K562 (cell line): ENCODE results near the gene CERS1. TPM values are rescaled to one million over a fixed set of nuclear protein-coding genes. Genes with fewer than 3 reads are reported as not detected.

ENCODE experiments used
- ATAC-seq: fragments of 200-7000 bp; cut with Tn5 transposase; 3 replicates; pipeline ENCODE4 v1.9.1; 2020; ENCODE audit warnings: moderate library complexity
- BruUV-seq: library from RNA; stranded (reverse); fragments of 400-500 nt; replicated peaks from 2 replicates; lab custom pipeline; 2021; lab: Mats Ljungman, UMichigan
- CTCF ChIA-PET: fragments of 300-600 bp; formaldehyde crosslinking; extraction: SDS; loops from one replicate; lab custom pipeline; 2021; ENCODE audit warnings: low intra/inter-chr PET ratio; lab: Yijun Ruan, JAX
- POLR2A ChIA-PET: fragments of 300-600, 350-650 bp; sonication (Branson Sonifier 250); formaldehyde crosslinking; extraction: SDS; loops from one replicate; lab custom pipeline; 2021; ENCODE audit warnings: antibody characterized with exemption, inconsistent platforms; lab: Yijun Ruan, JAX
- DNase-seq, 4 experiments: peaks; one replicate each; pipeline versions ENCODE4 v3.0.0 to v3.0.0-alpha.2; 2011 to 2018; ENCODE audit warnings: low spot score in 3 of 4, mixed read lengths in 3 of 4; ENCODE audit errors: extremely low read depth in 1 of 4
- FAIRE-seq: peaks from 2 replicates; lab custom pipeline; 2011; peaks lifted over from hg19 to GRCh38; lab: Jason Lieb, UNC
- H2AFZ ChIP-seq: 2 replicates; pipeline ENCODE4 v1.6.0; 2011; ENCODE audit warnings: low read depth, low read length, control low read depth, inconsistent platforms
- H3K27ac ChIP-seq: fragments of 200-600 bp; 3 replicates; pipeline ENCODE4 v1.8.0; 2011; ENCODE audit warnings: low read depth, mild to moderate bottlenecking, control low read depth, inconsistent platforms, low read length, moderate library complexity, mixed read lengths; ENCODE audit errors: extremely low read depth
- H3K27me3 ChIP-seq, 2 experiments: fragments of 300-600 bp in 1 of 2; 2 replicates in 1 of 2; 3 replicates in 1 of 2; pipeline versions ENCODE4 v1.6.0 to v1.8.0; 2011; ENCODE audit warnings: inconsistent platforms in 2 of 2, low read length in 2 of 2, mild to moderate bottlenecking in 1 of 2, mixed read lengths in 1 of 2, moderate library complexity in 1 of 2; ENCODE audit not compliant: control insufficient read depth in 2 of 2, insufficient read depth in 2 of 2
- H3K36me3 ChIP-seq: fragments of 300-600 bp; 3 replicates; pipeline ENCODE4 v1.8.0; 2011; ENCODE audit warnings: mild to moderate bottlenecking, low read length, inconsistent platforms; ENCODE audit not compliant: control insufficient read depth, insufficient read depth
- H3K4me1 ChIP-seq, 2 experiments: fragments of 200-600 bp in 1 of 2; replicated peaks in 1 of 2; 2 replicates in 1 of 2; 3 replicates in 1 of 2; pipeline versions ENCODE4 v1.5.1 to v1.8.0; 2011; ENCODE audit warnings: inconsistent platforms in 2 of 2, low read length in 2 of 2, mild to moderate bottlenecking in 1 of 2, mixed read lengths in 1 of 2, moderate library complexity in 1 of 2; ENCODE audit not compliant: control insufficient read depth in 2 of 2, insufficient read depth in 2 of 2
- H3K4me2 ChIP-seq: 2 replicates; pipeline ENCODE4 v1.6.1; 2011; ENCODE audit warnings: low read length, control low read depth, inconsistent platforms, mixed read lengths; ENCODE audit not compliant: insufficient read depth
- H3K4me3 ChIP-seq: fragments of 200-600 bp; sonication (generic), shearing (Covaris generic); 2 replicates; pipeline ENCODE4 v1.5.1; 2016; ENCODE audit warnings: control low read depth, inconsistent platforms
- H3K79me2 ChIP-seq: fragments of 200-600 bp; 3 replicates; pipeline ENCODE4 v1.8.0; 2011; ENCODE audit warnings: low read length, inconsistent platforms; ENCODE audit not compliant: control insufficient read depth, insufficient read depth
- H3K9ac ChIP-seq, 2 experiments: 2 replicates each; pipeline versions ENCODE4 v1.6.0 to v1.6.1; 2011; ENCODE audit warnings: low read depth in 2 of 2, low read length in 2 of 2, control low read depth in 1 of 2, inconsistent platforms in 1 of 2, mild to moderate bottlenecking in 1 of 2, mixed read lengths in 1 of 2; ENCODE audit not compliant: insufficient read depth in 1 of 2
- H3K9me1 ChIP-seq: one replicate; pipeline ENCODE4 v1.6.0; 2011; ENCODE audit warnings: inconsistent platforms, mild to moderate bottlenecking, low read length, moderate library complexity; ENCODE audit not compliant: control insufficient read depth, insufficient read depth
- H3K9me3 ChIP-seq: replicated peaks from 2 replicates; pipeline ENCODE4 v1.5.1; 2011; ENCODE audit warnings: low read depth, low read length, inconsistent platforms; ENCODE audit not compliant: control insufficient read depth, insufficient read depth
- H4K20me1 ChIP-seq: replicated peaks from 2 replicates; pipeline ENCODE4 v1.6.1; 2011; ENCODE audit warnings: low read length, inconsistent platforms, mixed read lengths; ENCODE audit not compliant: control insufficient read depth, insufficient read depth
- DPF2 ChIP-seq: fragments of 450-650 bp; IDR thresholded peaks from 2 replicates; pipeline ENCODE4 v1.6.1; 2016
- E2F3 ChIP-seq: fragments of 250-450 bp; sonication (Bioruptor Pico); IDR thresholded peaks from 2 replicates; pipeline ENCODE4 v1.4.0; 2020; ENCODE audit warnings: mild to moderate bottlenecking
- HOXB6 ChIP-seq: fragments of 250-450 bp; sonication (Bioruptor Pico); IDR thresholded peaks from 2 replicates; pipeline ENCODE4 v1.5.1; 2022; ENCODE audit warnings: mild to moderate bottlenecking, borderline replicate concordance
- LARP7 ChIP-seq: fragments of 450-650 bp; IDR thresholded peaks from 2 replicates; pipeline ENCODE4 v1.6.1; 2016
- NR4A1 ChIP-seq, 2 experiments: fragments of 250-450 bp in 1 of 2; fragments of 450-650 bp in 1 of 2; sonication (Bioruptor Pico) in 1 of 2; IDR thresholded peaks; 2 replicates each; pipeline versions ENCODE4 v1.4.0 to v1.6.1; 2016 to 2020; ENCODE audit warnings: mild to moderate bottlenecking in 2 of 2, missing compliant biosample characterization in 1 of 2, missing genetic modification characterization in 1 of 2, moderate library complexity in 1 of 2
- RAD21 ChIP-seq, 2 experiments: fragments of 250-450 bp in 1 of 2; fragments of 450-650 bp in 1 of 2; sonication (Bioruptor Pico) in 1 of 2; formaldehyde crosslinking in 1 of 2; IDR thresholded peaks in 1 of 2; conservative IDR thresholded peaks in 1 of 2; 2 replicates each; pipeline versions ENCODE4 v1.4.0 to v1.8.0; 2020 to 2022; ENCODE audit warnings: mild to moderate bottlenecking in 2 of 2, moderate library complexity in 1 of 2
- SUPT5H ChIP-seq: fragments of 450-650 bp; IDR thresholded peaks from 2 replicates; pipeline ENCODE4 v1.6.1; 2016
- THAP7 ChIP-seq: fragments of 250-450 bp; sonication (Bioruptor Pico); IDR thresholded peaks from 2 replicates; pipeline ENCODE4 v1.5.0; 2021
- ZNF695 ChIP-seq: fragments of 450-650 bp; formaldehyde crosslinking; IDR thresholded peaks from 2 replicates; pipeline ENCODE4 v1.4.0; 2020; ENCODE audit warnings: mild to moderate bottlenecking, moderate library complexity
- ZNF75A ChIP-seq: fragments of 450-650 bp; formaldehyde crosslinking; IDR thresholded peaks from 2 replicates; pipeline ENCODE4 v1.4.0; 2020; ENCODE audit warnings: mild to moderate bottlenecking
- WGBS: fragments of 100-300 bp; shearing (Covaris generic); methylation state at CpG from one replicate; pipeline ENCODE4 v1.1.6; 2016; ENCODE audit warnings: low coverage, mixed read lengths; ENCODE audit not compliant: insufficient coverage; ENCODE audit errors: missing lambda C conversion rate; 5-methylcytosine and 5-hydroxymethylcytosine counted together
- in situ Hi-C: fragments of 300-500 bp; cut with MboI; formaldehyde crosslinking; loops from 4 replicates; pipeline ENCODE4 v1.15.0; 2018; ENCODE audit warnings: inconsistent platforms, mixed read lengths
- intact Hi-C: fragments of 100-400 bp; cut with micrococcal nuclease; formaldehyde crosslinking; loops from 2 replicates; pipeline ENCODE4 v1.14.2; 2022
- polyA plus RNA-seq, 8 experiments: library from polyadenylated mRNA; depleted of rRNA in 4 of 8; stranded (reverse) in 5 of 8; unstranded in 3 of 8; fragments of >200 nt; fragmentation: Nextera tagmentation in 2 of 8; fragmentation: Illumina TruSeq in 1 of 8; extraction: Ambion mirVana in 2 of 8; extraction: Trizol in 1 of 8; gene quantifications; 2 replicates each; pipeline versions ENCODE4 v1.2.1 to v1.2.3, GENCODE V29; 2011 to 2014; ENCODE audit warnings: inconsistent platforms in 1 of 8, missing spikeins in 1 of 8
- total RNA-seq, 7 experiments: library from RNA; depleted of rRNA in 6 of 7; stranded (reverse); fragments of >200 nt in 6 of 7; fragmentation: Illumina TruSeq in 2 of 7; extraction: Trizol in 2 of 7; gene quantifications; 2 replicates each; pipeline versions ENCODE4 v1.2.1 to v1.2.3, GENCODE V29; 2011 to 2021; ENCODE audit warnings: low replicate concordance in 1 of 7
- TF ChIP-seq, protein P1 (sequence below): fragments of 200-800 bp; sonication (Bioruptor generic); IDR thresholded peaks from 2 replicates; pipeline ENCODE4 v1.6.1; 2016; ENCODE audit warnings: missing genetic modification characterization, missing compliant biosample characterization

Gene CERS1
- total and polyA plus RNA-seq, 9 of the 15 experiments (the other 6 are each of a cell fraction or from before 2014, with no cell fraction given): 0.33 to 1.5 (median 0.86) TPM; not detected in 2

DNA sequence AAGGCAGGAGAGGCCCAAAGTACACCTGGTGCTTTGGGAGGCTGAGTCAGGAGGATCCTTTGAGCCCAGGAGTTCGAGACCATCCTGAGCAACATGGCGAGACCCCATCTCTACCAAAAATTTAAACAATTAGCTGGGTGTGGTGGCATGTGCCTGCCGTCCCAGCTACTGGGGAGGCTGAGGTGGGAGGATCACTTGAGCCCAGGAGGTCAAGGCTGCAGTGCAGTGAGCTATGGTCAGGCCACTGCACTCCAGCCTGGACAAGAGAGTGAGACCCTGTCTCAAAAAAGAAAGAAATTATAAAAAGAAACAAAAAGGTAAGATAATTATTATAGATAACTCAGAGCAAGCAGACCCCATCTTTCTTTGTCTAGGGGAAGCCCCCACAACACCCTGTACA is 43.2 kb upstream of the CERS1 start:
- in situ Hi-C loops (no loop called here), intact Hi-C loops (no loop called here)
- Histone ChIP-seq H3K36me3 (no peaks in the 10 kb centered on the region), H3K9me3 (no peaks in the 10 kb centered on the region), H2AFZ (no peak overlapping the region), H3K79me2 (no peaks in the 10 kb centered on the region), H3K9me1 (peaks cover 5% of the 10 kb centered on the region), H3K9ac (no peak overlapping the region), H4K20me1 (peaks cover 5% of the 10 kb centered on the region; the same call in 1 of the 2 replicates), H3K4me3 (no peak overlapping the region), H3K27ac (no peak overlapping the region), H3K27me3 (peaks cover 0 to 4% of the 10 kb centered on the region in 2 experiments; a peak in 1 of 5 replicates), H3K4me1 (peaks cover 3 to 18% of the 10 kb centered on the region in 2 experiments; a peak in 4 of 5 replicates), H3K4me2 (no peak overlapping the region)
- CTCF ChIA-PET: no interaction called here
- FAIRE-seq: no peak
- no peak for DNase-seq
- POLR2A ChIA-PET: interaction anchor here (0.6 kb wide), 1 partner anchor 128 kb away, joined by 3 read pairs; no protein-coding TSS in a partner anchor
- TF ChIP-seq SUPT5H: no peak
- no peak for TF ChIP-seq THAP7 (CRISPR knock-in tag)
- TF ChIP-seq ZNF75A (CRISPR knock-in tag): no peak
- TF ChIP-seq RAD21 (CRISPR knock-in tag; conservative IDR thresholded peaks at IDR 0.05 in 1 of 2, IDR thresholded peaks at IDR 0.05 in 1 of 2): no peak
- no peak for TF ChIP-seq LARP7
- TF ChIP-seq, protein P1, sequence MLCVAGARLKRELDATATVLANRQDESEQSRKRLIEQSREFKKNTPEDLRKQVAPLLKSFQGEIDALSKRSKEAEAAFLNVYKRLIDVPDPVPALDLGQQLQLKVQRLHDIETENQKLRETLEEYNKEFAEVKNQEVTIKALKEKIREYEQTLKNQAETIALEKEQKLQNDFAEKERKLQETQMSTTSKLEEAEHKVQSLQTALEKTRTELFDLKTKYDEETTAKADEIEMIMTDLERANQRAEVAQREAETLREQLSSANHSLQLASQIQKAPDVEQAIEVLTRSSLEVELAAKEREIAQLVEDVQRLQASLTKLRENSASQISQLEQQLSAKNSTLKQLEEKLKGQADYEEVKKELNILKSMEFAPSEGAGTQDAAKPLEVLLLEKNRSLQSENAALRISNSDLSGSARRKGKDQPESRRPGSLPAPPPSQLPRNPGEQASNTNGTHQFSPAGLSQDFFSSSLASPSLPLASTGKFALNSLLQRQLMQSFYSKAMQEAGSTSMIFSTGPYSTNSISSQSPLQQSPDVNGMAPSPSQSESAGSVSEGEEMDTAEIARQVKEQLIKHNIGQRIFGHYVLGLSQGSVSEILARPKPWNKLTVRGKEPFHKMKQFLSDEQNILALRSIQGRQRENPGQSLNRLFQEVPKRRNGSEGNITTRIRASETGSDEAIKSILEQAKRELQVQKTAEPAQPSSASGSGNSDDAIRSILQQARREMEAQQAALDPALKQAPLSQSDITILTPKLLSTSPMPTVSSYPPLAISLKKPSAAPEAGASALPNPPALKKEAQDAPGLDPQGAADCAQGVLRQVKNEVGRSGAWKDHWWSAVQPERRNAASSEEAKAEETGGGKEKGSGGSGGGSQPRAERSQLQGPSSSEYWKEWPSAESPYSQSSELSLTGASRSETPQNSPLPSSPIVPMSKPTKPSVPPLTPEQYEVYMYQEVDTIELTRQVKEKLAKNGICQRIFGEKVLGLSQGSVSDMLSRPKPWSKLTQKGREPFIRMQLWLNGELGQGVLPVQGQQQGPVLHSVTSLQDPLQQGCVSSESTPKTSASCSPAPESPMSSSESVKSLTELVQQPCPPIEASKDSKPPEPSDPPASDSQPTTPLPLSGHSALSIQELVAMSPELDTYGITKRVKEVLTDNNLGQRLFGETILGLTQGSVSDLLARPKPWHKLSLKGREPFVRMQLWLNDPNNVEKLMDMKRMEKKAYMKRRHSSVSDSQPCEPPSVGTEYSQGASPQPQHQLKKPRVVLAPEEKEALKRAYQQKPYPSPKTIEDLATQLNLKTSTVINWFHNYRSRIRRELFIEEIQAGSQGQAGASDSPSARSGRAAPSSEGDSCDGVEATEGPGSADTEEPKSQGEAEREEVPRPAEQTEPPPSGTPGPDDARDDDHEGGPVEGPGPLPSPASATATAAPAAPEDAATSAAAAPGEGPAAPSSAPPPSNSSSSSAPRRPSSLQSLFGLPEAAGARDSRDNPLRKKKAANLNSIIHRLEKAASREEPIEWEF: no peak
- no peak for TF ChIP-seq ZNF695 (CRISPR knock-in tag)
- TF ChIP-seq E2F3: no peak
- no peak for TF ChIP-seq HOXB6 (CRISPR knock-in tag)
- no peak for TF ChIP-seq DPF2
- no peak for TF ChIP-seq NR4A1 (CRISPR knock-in tag; IDR thresholded peaks at IDR 0.05)
- no peak for TF ChIP-seq NR4A1 (tag; IDR thresholded peaks at IDR 0.05)
- no peak for ATAC-seq
- BruUV-seq: no TSS peak
- WGBS: 49% methylated on average over 3 of the region's 3 CpGs
